Measurements from ENCODE around the gene PLEKHG7.
"Not testable (repeated sequence)": the region's sequence is repeated elsewhere in the genome, so short reads cannot be mapped to it uniquely, and the experiment has no call there.

PLEKHG7 gene

GRCh38 chr12:92715625-92716024 is 12.8 kb downstream of the PLEKHG7 start:
- DNase-seq: no peak

DNA sequence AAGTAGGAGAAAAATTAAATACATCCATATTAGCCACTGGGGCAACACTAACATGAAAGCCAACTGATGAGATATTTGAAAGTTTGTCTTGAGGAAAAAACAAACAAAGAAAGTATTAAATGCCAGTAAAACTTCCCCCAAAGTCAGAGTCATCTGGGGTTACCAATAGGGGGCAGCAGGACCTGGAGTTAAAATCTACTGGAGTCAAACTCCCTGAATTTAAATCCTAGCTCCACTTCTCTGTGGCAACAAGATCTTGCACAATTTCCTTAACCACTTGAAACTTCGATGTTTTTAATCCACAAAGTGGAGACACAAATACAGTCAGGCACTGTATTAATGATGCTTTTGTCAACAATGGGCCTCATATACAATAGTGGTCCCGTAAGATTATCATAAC is 14.4 kb downstream of the PLEKHG7 start:
- DNase-seq: peak; percentile 10

DNA sequence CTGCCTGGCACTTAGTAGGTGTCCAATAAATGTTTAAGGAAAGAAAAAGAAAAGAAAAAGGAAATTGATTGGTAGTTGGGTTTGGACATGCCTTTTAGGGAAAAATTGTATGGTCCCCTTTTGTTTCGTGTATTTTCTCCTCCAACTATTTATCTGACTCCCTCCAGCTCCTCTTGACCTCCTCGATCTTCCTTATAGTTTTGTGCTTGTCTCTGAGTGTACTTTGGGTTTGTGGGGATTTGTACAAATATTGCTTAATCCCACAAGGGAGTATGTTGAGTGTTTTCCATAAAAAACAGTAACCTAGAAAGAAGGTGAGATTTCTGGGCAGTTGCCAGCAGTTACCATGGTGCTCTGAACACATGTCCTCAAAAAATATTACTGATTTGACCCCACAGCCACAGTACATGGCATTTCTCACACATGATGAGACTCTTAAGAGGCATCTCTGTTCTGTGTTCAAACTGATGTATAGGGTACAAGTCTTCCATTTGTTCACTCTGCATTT is 15.7 kb downstream of the PLEKHG7 start:
- DNase-seq: no peak

DNA sequence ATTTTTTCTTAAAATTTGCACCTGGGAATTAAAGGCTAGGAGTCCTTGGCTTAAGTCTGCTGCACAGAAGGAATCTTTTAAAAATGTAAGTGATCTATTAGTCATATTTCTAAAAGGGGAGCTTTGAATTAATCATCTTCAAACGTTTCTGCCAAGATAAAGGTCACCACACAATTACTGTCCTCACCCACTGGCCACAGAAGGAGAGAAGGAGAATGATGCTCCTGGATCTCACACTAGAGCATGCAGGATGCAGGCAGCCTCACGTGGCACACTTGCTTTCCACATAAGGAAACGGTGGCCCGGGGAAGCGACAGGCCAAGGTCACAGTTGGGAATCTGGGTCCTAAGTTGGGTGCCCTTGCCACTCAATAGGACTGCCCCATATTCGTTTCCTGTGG is 16.9 kb downstream of the PLEKHG7 start:
- peak; percentile 12 for DNase-seq

GRCh38 chr12:92721130-92721529 is 18.3 kb downstream of the PLEKHG7 start:
- DNase-seq: peak; percentile 69

GRCh38 chr12:92721656-92722055 is 18.9 kb downstream of the PLEKHG7 start:
- no peak for DNase-seq

- no peak for DNase-seq
These were observed 20.1 kb downstream of the PLEKHG7 start for GRCh38 chr12:92722897-92723296.

GRCh38 chr12:92726850-92727249 is 24.1 kb downstream of the PLEKHG7 start:
- peak; percentile 31 for DNase-seq

DNA sequence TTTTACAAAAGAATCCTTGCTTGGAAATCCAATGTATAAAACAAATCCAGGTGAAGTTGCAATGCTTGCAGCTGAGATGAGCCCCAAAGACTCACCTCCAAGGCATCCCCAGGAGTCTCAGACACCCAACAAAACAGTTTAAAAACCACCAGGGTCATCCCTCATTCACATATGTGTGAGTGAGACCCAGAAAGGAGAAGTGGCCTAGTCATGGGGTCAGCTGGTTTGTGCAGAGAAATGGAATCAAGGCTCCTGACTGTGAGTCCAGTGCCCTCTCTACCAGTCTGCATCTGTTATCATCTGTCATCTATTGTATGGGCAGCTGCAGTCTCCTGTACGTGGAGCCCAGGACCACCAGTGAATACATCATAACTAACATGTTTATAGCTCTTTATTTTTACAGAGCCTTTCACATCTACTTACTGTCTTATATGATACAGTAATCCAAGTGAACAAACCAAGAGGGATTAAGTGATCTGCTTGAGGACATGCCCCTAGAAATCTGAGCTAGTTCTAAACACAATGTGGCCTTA is 27.1 kb downstream of the PLEKHG7 start:
- no peak for DNase-seq

- no peak for DNase-seq
These were observed 28.0 kb downstream of the PLEKHG7 start for GRCh38 chr12:92730758-92731157.

DNA sequence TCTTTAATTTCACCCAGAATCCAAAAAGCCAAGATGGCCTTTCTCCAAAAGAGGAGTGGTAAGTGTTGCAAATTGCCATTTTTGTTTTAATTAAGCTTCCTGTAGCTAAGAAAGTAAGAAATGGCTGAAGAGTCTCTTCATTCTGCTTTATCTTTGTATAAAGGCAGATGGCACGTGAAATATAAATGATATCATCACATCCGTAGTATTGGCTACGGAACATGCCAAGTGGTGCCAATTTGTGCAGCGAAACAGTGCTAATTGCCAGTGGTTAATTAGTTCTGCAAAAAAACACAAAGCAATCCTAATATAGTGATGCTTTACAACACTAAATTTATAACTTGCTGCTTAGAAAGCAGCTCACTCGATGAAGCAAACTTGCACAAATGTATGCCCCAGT is 29.4 kb downstream of the PLEKHG7 start:
- no peak for DNase-seq

DNA sequence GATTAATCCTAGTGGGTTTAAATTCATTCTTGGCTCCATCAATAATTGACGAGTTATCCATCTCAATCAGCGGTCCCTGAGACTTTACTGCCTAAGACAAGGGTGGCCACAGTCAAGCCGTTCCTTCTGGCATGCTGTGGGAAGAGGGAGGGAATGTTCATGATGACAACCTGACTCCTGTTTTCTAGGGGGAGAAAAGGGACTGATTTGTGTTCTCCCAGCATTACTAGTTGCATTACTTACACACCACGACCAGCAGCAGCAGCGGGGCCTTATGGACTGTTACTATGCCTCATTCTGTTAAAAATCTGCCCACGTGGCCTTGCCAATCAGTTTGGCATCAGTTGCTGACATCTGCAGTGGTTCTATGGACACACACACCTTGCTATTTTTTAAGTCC is 29.9 kb downstream of the PLEKHG7 start:
- no peak for DNase-seq

GRCh38 chr12:92733181-92733580 is 30.4 kb downstream of the PLEKHG7 start:
- no peak for DNase-seq

DNA sequence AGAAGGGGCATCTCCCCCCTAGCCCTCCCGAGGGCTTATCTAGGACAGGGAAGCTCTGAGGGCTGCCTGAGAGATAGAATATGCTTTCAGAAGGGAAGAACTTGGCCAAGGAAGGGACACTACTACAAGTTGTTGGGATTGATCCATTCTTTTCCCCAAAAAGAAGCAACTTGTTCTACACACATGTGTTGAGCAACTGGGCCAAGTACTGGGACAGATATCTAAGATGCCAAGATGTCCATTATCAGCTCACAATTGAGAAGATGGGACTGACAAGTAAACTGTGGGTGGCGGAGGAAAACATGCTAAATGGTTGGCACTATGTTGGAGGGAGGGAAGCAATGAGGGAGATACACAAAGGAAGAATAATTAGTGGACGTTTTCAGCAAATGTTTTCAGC is 30.9 kb downstream of the PLEKHG7 start:
- DNase-seq: no peak

GRCh38 chr12:92735131-92735721 is 32.4 kb downstream of the PLEKHG7 start:
- DNase-seq: peak; percentile 76

GRCh38 chr12:92736605-92737004 is 33.8 kb downstream of the PLEKHG7 start:
- DNase-seq: no peak

DNA sequence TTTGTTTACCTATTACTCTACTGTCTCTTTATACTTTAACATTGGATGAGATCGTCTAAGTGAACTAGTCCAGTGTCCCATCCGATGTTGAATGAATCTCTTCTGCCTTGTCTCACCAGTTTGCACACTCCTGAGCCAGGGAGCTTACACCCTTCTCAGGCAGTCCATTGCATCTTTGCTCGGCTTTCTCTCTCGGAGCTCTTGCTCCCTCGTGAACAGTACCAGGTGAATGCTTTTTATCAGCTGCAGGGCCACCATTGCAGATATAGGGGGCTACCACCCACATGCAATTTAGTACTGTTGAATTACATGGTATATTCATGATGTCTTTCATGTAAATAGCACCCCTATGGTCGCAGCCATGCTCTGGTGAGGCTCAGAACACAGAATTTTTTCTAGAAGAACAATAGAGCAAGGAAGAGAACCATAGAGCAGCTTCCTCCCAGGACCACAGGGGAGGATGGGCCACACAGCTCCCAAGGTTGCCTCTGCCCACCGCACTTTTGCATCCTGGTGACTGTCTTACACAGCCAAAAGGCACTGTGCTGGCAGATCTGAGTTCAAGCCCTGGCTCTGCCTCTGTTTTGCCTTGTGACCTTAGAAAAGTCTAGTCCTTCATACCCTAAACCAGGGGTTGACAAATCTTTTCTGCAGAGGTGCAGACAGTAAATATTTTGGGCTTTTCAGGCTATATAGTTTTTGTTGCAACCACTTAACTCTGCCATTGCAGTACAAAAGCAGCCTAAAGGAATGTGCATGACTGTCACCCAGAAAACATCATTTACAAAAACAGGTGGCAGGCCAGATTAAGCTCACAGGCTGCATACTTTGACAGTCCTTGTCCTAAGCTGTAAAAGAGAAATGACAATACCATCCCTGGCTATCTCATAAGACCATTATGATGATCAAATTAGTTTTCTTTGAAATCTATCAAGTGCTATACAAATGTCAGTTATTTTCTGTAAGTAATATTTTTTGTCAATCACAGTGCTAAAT is 35.4 kb downstream of the PLEKHG7 start:
- no peak for DNase-seq

- DNase-seq: peak; percentile 4
These were observed 36.3 kb downstream of the PLEKHG7 start for GRCh38 chr12:92739113-92739512.

- DNase-seq: no peak
These were observed 37.6 kb downstream of the PLEKHG7 start for GRCh38 chr12:92740411-92740810.

- DNase-seq: no peak
These were observed 40.2 kb downstream of the PLEKHG7 start for GRCh38 chr12:92743026-92743425.

DNA sequence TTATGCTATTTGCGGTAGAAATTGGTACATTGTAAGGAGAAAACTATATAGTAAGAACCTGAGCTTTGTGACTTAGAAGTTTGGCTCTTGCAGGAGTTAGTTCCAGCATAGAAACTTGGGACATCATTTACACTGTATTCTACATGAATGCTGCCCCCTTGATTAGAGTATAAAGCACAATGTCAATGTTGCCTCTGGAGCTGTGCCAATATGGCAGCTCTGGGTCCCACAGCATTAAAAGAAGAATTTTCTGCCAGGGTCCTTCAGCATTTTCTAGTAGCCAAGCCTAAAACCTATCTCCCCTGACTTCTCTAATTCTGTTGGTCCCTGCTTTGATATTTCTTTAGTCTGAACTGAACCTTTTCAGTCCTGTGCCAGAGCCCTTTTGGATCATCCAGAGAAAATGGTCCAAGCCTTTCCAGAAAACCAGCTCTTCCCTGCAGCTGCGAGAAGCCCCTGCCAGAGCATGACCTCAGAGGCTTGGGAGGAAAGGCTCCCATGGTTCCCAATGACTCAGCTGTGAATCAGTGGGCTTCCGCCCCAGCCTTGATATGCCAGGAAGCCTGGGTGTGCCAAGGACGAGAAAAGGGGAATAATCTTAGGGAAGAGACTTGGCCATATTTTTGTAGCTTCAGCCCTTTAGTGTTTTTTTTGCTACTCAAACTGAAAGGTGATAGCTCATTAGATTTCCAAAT is 43.2 kb downstream of the PLEKHG7 start:
- DNase-seq: peak; percentile 91

- DNase-seq: no peak
These were observed 44.4 kb downstream of the PLEKHG7 start for GRCh38 chr12:92747151-92747550.

DNA sequence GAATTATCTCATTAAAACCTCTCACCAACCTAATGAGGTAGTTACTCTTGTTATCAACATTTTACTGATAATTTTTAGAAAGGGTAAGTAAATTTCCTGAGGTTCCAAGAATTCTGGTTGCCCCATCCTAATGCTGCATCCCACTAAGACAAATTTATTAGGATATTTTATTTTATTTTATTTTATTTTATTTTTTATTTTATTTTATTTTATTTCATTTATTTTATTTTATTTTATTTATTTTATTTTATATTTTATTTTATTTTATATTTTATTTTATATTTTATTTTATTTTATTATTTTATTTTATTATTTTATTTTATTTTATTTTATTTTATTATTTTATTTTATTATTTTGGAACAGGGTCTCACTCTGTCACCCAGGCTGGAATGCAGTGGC is 46.9 kb downstream of the PLEKHG7 start:
- not testable (repeated sequence) for DNase-seq
